Neural progenitor cell (in vitro differentiated cells): Measurements from ENCODE around the gene COX19. TPM values are rescaled to one million over a fixed set of nuclear protein-coding genes. Genes with fewer than 3 reads are reported as not detected.
"Not testable (repeated sequence)": the region's sequence is repeated elsewhere in the genome, so short reads cannot be mapped to it uniquely, and the experiment has no call there.

Experiments used
- DNase-seq: peaks from one replicate; pipeline ENCODE4 v3.0.0-alpha.2; 2016; ENCODE audit warnings: low spot score
- H2AFZ ChIP-seq: fragments of 200-600 bp; sonication (generic); replicated peaks from 2 replicates; pipeline ENCODE4 v1.6.1; 2016; ENCODE audit warnings: antibody characterized with exemption
- H3F3A ChIP-seq: fragments of 200-600 bp; sonication (generic); 2 replicates; pipeline ENCODE4 v1.6.1; 2016; ENCODE audit warnings: antibody characterized with exemption, low read depth
- H3K27ac ChIP-seq: fragments of 200-600 bp; sonication (generic); 2 replicates; pipeline ENCODE4 v1.5.1; 2016; ENCODE audit warnings: mild to moderate bottlenecking
- H3K27me3 ChIP-seq: fragments of 200-600 bp; sonication (generic); 2 replicates; pipeline ENCODE4 v1.6.1; 2016; ENCODE audit warnings: mild to moderate bottlenecking, moderate library complexity
- H3K36me3 ChIP-seq: fragments of 200-600 bp; sonication (generic); 2 replicates; pipeline ENCODE4 v1.5.1; 2016
- H3K4me1 ChIP-seq: fragments of 200-600 bp; sonication (generic); 2 replicates; pipeline ENCODE4 v1.6.1; 2016; ENCODE audit warnings: mixed run types
- H3K4me2 ChIP-seq: fragments of 200-600 bp; sonication (generic); 2 replicates; pipeline ENCODE4 v1.6.1; 2016
- H3K4me3 ChIP-seq: fragments of 200-600 bp; sonication (generic); 2 replicates; pipeline ENCODE4 v1.5.1; 2016
- H3K79me2 ChIP-seq: fragments of 200-600 bp; sonication (generic); 2 replicates; pipeline ENCODE4 v1.6.1; 2016; ENCODE audit warnings: low read depth
- H3K9ac ChIP-seq: fragments of 200-600 bp; sonication (generic); 2 replicates; pipeline ENCODE4 v1.6.1; 2016
- H3K9me3 ChIP-seq: fragments of 200-600 bp; sonication (generic); 2 replicates; pipeline ENCODE4 v1.5.1; 2016; ENCODE audit warnings: low read depth
- H4K20me1 ChIP-seq: fragments of 200-600 bp; sonication (generic); 2 replicates; pipeline ENCODE4 v1.6.1; 2016; ENCODE audit warnings: low read depth
- H3K27ac Mint-ChIP-seq: 3 replicates; pipeline ENCODE4 v1.8.0; 2021; ENCODE audit warnings: mixed read lengths
- H3K27me3 Mint-ChIP-seq: 2 replicates; pipeline ENCODE4 v1.8.0; 2022; ENCODE audit warnings: low read depth, mild to moderate bottlenecking, inconsistent platforms, moderate library complexity, mixed read lengths; ENCODE audit not compliant: insufficient read depth
- H3K36me3 Mint-ChIP-seq: 3 replicates; pipeline ENCODE4 v1.8.0; 2021; ENCODE audit warnings: mixed read lengths
- H3K4me1 Mint-ChIP-seq: 3 replicates; pipeline ENCODE4 v1.8.0; 2021; ENCODE audit warnings: mixed read lengths
- H3K4me3 Mint-ChIP-seq: 3 replicates; pipeline ENCODE4 v1.8.0; 2021; ENCODE audit warnings: mild to moderate bottlenecking, moderate library complexity, mixed read lengths
- H3K9me3 Mint-ChIP-seq: 3 replicates; pipeline ENCODE4 v1.8.0; 2020; ENCODE audit warnings: mixed read lengths
- EZH2 ChIP-seq: fragments of 200-600 bp; sonication (generic); IDR thresholded peaks from 2 replicates; pipeline ENCODE4 v1.6.1; 2017; ENCODE audit warnings: antibody characterized with exemption, mild to moderate bottlenecking, moderate library complexity
- EZH2phosphoT487 ChIP-seq: fragments of 200-600 bp; sonication (generic); IDR thresholded peaks from 2 replicates; pipeline ENCODE4 v1.6.1; 2017; ENCODE audit warnings: antibody characterized with exemption
- total RNA-seq: library from RNA; depleted of rRNA; stranded (reverse); fragments of >200 nt; gene quantifications from 2 replicates; pipeline ENCODE4 v1.2.3, GENCODE V29; 2015; ENCODE audit warnings: low replicate concordance
- TF ChIP-seq, protein P1 (sequence below): fragments of 200-600 bp; sonication (generic); IDR thresholded peaks from 2 replicates; pipeline ENCODE4 v1.5.1; 2017; ENCODE audit warnings: antibody characterized with exemption, mild to moderate bottlenecking

The COX19 gene
- total RNA-seq, 1 donor from 2014 or later = 15.1 TPM

DNA sequence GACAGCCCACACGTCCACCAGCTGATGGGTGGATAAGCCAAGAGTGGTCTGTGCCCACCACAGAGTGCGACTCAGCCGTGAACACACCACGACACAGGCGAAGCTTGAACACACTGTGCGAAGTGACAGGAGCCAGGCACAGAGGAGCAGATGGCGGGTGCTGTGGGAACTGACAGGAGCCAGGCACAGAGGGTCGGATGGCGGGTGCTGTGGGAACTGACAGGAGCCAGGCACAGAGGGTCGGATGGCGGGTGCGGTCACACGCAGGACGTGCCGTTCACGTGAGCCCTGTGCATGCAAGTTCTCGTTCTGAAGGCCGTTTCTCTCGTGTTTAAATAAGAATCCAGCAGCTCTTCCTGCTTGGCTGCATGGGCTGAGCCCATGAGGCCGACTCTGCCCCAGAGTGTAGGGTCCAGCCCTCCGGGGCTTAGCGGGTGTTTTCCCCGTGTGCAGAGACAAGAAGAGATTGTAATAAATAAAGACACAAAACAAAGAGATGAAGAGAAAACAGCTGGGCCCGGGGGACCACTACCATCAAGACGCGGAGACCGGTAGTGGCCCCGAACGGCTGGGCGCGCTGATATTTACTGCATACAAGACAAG lies 15.0 kb downstream of the COX19 start:
- Histone ChIP-seq H3K27ac (no peak overlapping the region), H4K20me1 (peaks cover 10% of the 10 kb centered on the region), H2AFZ (no peak overlapping the region), H3K9me3 (no peaks in the 10 kb centered on the region), H3K79me2 (no peaks in the 10 kb centered on the region), H3K27me3 (peaks cover 8% of the 10 kb centered on the region), H3K4me1 (peaks cover 9% of the 10 kb centered on the region), H3K4me3 (no peak overlapping the region), H3F3A (peaks cover 6% of the 10 kb centered on the region), H3K36me3 (no peaks in the 10 kb centered on the region), H3K9ac (no peak overlapping the region), H3K4me2 (no peak overlapping the region)
- Mint-ChIP-seq H3K27me3 (peaks cover 18% of the 10 kb centered on the region), H3K9me3 (no peaks in the 10 kb centered on the region), H3K4me1 (peaks cover 17% of the 10 kb centered on the region), H3K36me3 (no peaks in the 10 kb centered on the region), H3K27ac (no peak overlapping the region), H3K4me3 (no peak overlapping the region)
- TF ChIP-seq, protein P1, sequence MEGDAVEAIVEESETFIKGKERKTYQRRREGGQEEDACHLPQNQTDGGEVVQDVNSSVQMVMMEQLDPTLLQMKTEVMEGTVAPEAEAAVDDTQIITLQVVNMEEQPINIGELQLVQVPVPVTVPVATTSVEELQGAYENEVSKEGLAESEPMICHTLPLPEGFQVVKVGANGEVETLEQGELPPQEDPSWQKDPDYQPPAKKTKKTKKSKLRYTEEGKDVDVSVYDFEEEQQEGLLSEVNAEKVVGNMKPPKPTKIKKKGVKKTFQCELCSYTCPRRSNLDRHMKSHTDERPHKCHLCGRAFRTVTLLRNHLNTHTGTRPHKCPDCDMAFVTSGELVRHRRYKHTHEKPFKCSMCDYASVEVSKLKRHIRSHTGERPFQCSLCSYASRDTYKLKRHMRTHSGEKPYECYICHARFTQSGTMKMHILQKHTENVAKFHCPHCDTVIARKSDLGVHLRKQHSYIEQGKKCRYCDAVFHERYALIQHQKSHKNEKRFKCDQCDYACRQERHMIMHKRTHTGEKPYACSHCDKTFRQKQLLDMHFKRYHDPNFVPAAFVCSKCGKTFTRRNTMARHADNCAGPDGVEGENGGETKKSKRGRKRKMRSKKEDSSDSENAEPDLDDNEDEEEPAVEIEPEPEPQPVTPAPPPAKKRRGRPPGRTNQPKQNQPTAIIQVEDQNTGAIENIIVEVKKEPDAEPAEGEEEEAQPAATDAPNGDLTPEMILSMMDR = no peak
- TF ChIP-seq EZH2phosphoT487 (no peak), EZH2 (no peak)
- peak; percentile 1 for DNase-seq

DNA sequence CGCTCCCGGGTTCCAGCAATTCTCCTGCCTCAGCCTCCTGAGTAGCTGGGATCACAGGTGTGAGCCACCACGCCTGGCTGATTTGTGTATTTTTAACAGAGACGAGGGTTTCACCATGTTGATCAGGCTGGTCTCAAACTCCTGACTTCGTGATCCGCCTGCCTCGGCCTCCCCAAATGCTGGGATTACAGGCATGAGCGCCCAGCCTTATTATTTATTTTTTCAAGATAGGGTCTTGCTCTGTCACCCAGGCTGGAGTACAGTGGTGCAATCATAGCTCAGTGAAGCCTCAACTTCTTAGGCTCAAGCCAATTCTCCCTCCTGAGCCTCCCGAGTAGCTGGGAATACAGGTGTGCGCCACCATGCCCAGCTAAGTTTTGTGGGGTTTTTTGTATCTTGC lies 15.6 kb downstream of the COX19 start:
- H3K27ac Mint-ChIP-seq, H3K4me3 Mint-ChIP-seq: not testable (repeated sequence)

DNA sequence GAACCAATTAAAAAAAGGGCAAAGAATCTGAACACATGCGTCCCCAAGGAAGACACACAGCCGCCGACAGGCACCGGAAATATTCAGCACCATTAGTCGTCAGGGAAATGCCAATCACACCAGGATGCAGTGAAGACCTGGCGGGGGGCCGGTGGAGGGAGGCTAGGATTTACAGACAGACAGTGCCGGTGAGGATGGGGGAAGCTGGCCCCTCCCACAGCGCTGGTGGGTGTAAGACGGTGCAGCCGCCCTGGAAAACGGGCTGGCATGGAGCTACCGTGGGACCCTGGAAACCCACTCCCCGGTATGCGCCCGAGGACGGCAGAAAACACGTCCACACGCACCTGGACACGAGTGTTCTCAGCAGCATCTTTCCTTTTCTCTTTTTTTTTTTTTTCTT lies 16.1 kb downstream of the COX19 start:
- H3K79me2 ChIP-seq = no peaks in the 10 kb centered on the region
- H3K36me3 Mint-ChIP-seq = no peaks in the 10 kb centered on the region
- H3K9me3 ChIP-seq = no peaks in the 10 kb centered on the region
- peak; percentile 20 for DNase-seq
- H2AFZ ChIP-seq = no peak overlapping the region
- no peak overlapping the region for H3K9ac ChIP-seq
- H3K27ac ChIP-seq = no peak overlapping the region
- H3K27ac Mint-ChIP-seq = peak overlapping the region; percentile 81
- peaks cover 22% of the 10 kb centered on the region for H3K27me3 Mint-ChIP-seq
- no peaks in the 10 kb centered on the region for H3K4me1 ChIP-seq
- H3K36me3 ChIP-seq = no peaks in the 10 kb centered on the region
- peaks cover 13% of the 10 kb centered on the region for H3K4me1 Mint-ChIP-seq
- H3K4me3 ChIP-seq = no peak overlapping the region
- no peak overlapping the region for H3K4me3 Mint-ChIP-seq
- H3K9me3 Mint-ChIP-seq = no peaks in the 10 kb centered on the region
- H3K4me2 ChIP-seq = no peak overlapping the region
- TF ChIP-seq EZH2phosphoT487 (no peak), EZH2 (no peak)
- TF ChIP-seq, protein P1 = no peak
- H4K20me1 ChIP-seq = peaks cover 7% of the 10 kb centered on the region
- H3K27me3 ChIP-seq = peaks cover 18% of the 10 kb centered on the region
- H3F3A ChIP-seq = peaks cover 11% of the 10 kb centered on the region

More for the DNA sequence above, 15.6 kb downstream of the COX19 start:
- Histone ChIP-seq H3F3A (peaks cover 11% of the 10 kb centered on the region), H4K20me1 (peaks cover 11% of the 10 kb centered on the region), H3K27me3 (peaks cover 15% of the 10 kb centered on the region)
- not testable (repeated sequence) for H3K9me3 ChIP-seq, H3K27ac ChIP-seq, H3K4me2 ChIP-seq, H3K4me1 ChIP-seq, H3K9me3 Mint-ChIP-seq, H3K36me3 ChIP-seq, H3K9ac ChIP-seq, H3K79me2 ChIP-seq, DNase-seq, H2AFZ ChIP-seq, H3K4me3 ChIP-seq, H3K36me3 Mint-ChIP-seq
- Mint-ChIP-seq H3K27me3 (peaks cover 23% of the 10 kb centered on the region), H3K4me1 (peaks cover 15% of the 10 kb centered on the region)
